Activated naive CD8-positive, alpha-beta T cell treated with anti-CD3 and anti-CD28 coated beads for 36 hours (primary cell): ENCODE results near the gene BLOC1S3. TPM values are rescaled to one million over a fixed set of nuclear protein-coding genes. Genes with fewer than 3 reads are reported as not detected.

ENCODE experiments used
- DNase-seq: peaks from one replicate; pipeline ENCODE4 v3.0.0; 2021
- H3K27ac Mint-ChIP-seq: one replicate; pipeline ENCODE4 v1.8.0; 2022; ENCODE audit warnings: mild to moderate bottlenecking, moderate library complexity, mixed read lengths
- H3K27me3 Mint-ChIP-seq: one replicate; pipeline ENCODE4 v1.8.0; 2022; ENCODE audit warnings: mild to moderate bottlenecking, mixed read lengths
- H3K36me3 Mint-ChIP-seq: one replicate; pipeline ENCODE4 v1.8.0; 2021; ENCODE audit warnings: mild to moderate bottlenecking, mixed read lengths
- H3K4me1 Mint-ChIP-seq: one replicate; pipeline ENCODE4 v1.8.0; 2021; ENCODE audit warnings: mixed read lengths
- H3K4me3 Mint-ChIP-seq: one replicate; pipeline ENCODE4 v1.8.0; 2022; ENCODE audit warnings: mild to moderate bottlenecking, moderate library complexity, mixed read lengths
- H3K9me3 Mint-ChIP-seq: one replicate; pipeline ENCODE4 v1.8.0; 2022; ENCODE audit warnings: mixed read lengths
- total RNA-seq, 2 experiments: library from RNA; stranded (reverse); gene quantifications; one replicate each; pipeline ENCODE4 v1.2.3, GENCODE V29; 2021

The BLOC1S3 gene
- total RNA-seq, 2 experiments from 2014 or later = 10.5 to 13.3 TPM

DNA sequence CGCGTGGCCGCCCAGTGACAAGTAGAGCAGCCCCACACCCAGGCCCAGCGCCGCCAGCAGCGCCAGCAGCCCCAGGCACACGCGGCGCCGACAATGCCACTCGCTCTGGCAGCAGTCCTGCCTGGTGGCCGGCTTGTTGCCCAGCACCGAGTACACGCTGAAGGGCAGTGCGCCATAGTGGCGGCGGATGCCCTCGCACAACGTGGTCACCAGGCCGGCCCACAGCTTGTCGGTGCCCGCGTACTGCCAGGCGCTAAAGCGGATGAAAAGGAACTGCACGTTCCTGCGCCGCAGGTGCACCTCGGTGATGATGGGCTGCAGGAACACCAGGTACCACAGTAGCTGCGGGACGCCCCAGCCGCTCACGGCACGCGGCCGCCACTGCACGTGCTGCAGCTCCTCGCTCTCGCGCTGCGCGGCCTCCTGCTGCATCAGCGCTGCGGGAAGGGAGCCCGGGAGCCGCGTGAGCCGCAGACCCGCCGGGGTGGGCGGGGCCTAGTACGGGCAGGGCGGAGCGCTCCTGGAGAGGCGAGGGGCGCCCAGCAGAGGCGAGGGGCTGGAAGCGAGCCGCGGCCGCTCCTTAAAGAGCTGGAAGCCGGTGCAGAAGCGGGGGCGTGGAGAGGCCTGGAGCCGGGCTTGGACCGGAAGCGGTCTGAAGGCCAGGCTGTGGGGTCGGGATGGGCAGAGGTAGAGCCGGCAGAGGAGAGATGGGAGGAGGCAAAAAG is 25.1 kb upstream of the BLOC1S3 start:
- no peaks in the 10 kb centered on the region for H3K9me3 Mint-ChIP-seq
- peaks cover 36% of the 10 kb centered on the region for H3K27me3 Mint-ChIP-seq
- H3K36me3 Mint-ChIP-seq = peaks cover 12% of the 10 kb centered on the region
- peaks cover 25% of the 10 kb centered on the region for H3K4me1 Mint-ChIP-seq
- H3K4me3 Mint-ChIP-seq = peak overlapping the region; percentile 47
- H3K27ac Mint-ChIP-seq = peak overlapping the region; percentile 34
- peak; percentile 55 for DNase-seq

DNA sequence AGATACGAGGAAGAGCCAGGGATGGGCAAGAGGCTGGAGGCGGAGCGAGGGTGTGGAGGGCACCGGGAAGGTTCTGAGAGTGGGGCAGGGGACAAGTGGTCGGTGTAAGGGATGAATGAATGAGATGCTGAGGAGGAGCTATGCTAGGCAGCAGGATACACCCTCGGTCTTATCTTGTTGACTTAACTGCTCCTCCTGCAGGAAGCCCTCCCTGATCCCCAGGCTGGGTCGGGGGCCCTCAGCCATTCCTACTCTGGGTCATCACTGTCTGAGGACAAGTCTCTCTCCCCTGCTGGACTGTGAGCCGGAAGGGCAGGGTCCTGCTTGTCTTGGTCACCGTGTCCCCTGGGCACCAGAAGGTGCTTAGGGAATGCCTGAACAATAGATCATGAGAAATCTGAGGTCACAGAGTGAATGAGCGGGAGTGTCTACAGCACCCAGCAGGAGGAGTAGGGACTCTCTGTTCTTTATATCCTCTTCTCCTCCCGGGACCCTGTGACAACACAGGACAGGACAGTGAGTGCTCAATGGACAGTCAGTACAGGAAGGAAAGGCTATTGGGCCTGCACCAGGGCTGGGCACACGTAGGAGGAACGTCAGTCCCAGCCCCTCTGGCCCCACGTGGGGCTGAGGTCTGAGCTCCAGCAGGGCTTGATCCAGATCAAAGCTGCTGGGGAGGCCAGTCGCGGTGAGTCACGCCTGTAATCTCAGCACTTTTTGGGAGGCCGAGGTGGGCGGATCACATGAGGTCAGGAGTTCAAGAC is 24.3 kb upstream of the BLOC1S3 start:
- no peak for DNase-seq
- Mint-ChIP-seq H3K27me3 (peaks cover 36% of the 10 kb centered on the region), H3K27ac (peak overlapping the region; percentile 34), H3K9me3 (no peaks in the 10 kb centered on the region), H3K4me1 (peaks cover 21% of the 10 kb centered on the region), H3K4me3 (peak overlapping the region; percentile 47), H3K36me3 (peaks cover 12% of the 10 kb centered on the region)

DNA sequence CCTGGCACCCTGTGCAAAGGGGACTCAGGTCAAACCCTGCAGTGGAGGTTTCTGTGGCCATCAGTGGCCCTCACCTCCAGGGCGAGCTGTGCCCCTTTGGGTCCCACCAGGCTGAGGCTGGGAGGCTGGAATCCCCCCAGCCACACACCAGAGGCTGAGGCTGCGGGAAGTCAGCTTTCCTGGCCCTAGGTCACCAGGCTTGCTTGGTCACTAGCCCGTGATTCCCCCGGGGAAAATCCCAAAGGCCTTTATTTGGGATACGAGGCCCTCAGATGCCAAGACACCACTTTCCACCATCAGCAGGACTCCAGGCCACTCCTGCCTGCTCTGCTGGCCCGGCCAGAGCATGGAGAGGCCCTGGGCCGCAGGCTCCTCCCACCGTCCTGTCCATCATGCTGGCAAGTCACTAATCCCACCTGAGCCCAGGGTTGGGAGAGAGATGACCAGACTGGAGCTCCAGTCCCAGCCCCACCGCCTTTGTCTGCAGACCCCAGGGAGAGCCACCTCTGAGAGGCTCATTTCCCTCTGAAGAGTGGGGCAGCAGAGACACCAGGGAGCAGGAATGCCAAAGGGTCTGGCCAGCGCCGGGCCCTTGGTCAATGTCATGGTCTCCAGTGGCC is 22.5 kb upstream of the BLOC1S3 start:
- no peaks in the 10 kb centered on the region for H3K9me3 Mint-ChIP-seq
- H3K4me3 Mint-ChIP-seq = no peak overlapping the region
- peaks cover 18% of the 10 kb centered on the region for H3K4me1 Mint-ChIP-seq
- no peak overlapping the region for H3K27ac Mint-ChIP-seq
- H3K27me3 Mint-ChIP-seq = peaks cover 36% of the 10 kb centered on the region
- H3K36me3 Mint-ChIP-seq = peaks cover 12% of the 10 kb centered on the region
- DNase-seq = no peak

DNA sequence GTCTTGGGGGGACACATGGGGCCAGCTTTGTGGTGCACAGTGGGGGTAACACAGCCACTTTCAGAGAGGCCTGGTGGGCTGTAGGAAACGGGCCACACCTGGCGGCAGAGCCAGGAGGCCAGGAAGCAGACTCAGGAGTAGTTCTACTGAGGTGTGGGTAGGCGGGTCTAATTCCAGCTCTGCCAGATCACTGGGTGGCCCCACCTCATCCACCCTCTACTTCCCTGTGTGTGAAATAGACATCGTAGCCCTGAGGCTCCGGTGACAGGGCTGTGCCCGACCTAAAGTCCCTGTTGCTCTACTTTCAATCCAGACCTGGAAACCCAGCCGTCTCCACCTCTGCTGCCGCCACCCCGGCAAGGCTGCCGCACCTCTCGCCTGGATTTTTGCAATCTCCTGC is 21.8 kb upstream of the BLOC1S3 start:
- peaks cover 14% of the 10 kb centered on the region for H3K4me1 Mint-ChIP-seq
- no peak overlapping the region for H3K27ac Mint-ChIP-seq
- peaks cover 7% of the 10 kb centered on the region for H3K36me3 Mint-ChIP-seq
- DNase-seq = no peak
- H3K4me3 Mint-ChIP-seq = no peak overlapping the region
- H3K9me3 Mint-ChIP-seq = no peaks in the 10 kb centered on the region
- peaks cover 32% of the 10 kb centered on the region for H3K27me3 Mint-ChIP-seq

DNA sequence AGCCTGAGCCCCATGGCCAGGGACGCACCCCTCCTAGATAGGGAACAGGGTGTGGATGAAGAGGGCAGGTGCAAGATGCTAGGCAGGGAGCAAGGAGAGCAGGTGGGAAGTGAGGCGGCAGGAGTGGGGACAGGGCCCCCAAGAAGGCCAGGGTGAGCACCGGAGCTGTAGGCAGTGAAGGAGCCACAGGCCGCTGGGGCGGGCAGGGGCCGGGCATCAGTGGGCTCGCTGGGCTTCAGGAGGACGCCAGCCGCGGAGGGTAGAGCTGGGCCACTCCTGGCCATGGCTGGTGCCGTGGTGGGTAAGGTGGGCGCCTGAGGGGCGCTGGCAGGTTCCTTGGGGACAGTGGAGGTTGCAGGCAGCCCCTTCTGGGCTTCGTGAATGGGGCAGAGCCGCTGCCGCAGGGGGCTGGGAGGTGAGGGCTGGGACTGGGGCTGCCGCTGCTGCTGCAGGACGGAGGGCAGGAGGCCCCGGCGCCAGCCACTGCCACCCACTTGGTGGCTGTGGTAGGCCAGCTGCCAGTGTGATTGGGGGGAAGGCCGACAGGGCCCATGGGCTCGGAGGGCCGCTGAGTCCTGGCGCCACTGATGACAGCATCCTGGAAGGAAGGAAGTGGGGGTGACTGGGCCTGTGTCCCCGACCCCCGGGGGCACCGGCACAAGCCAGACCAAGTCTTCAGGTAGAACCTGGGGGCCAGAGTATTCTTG is 19.9 kb upstream of the BLOC1S3 start:
- no peak overlapping the region for H3K27ac Mint-ChIP-seq
- DNase-seq = no peak
- peaks cover 2% of the 10 kb centered on the region for H3K36me3 Mint-ChIP-seq

DNA sequence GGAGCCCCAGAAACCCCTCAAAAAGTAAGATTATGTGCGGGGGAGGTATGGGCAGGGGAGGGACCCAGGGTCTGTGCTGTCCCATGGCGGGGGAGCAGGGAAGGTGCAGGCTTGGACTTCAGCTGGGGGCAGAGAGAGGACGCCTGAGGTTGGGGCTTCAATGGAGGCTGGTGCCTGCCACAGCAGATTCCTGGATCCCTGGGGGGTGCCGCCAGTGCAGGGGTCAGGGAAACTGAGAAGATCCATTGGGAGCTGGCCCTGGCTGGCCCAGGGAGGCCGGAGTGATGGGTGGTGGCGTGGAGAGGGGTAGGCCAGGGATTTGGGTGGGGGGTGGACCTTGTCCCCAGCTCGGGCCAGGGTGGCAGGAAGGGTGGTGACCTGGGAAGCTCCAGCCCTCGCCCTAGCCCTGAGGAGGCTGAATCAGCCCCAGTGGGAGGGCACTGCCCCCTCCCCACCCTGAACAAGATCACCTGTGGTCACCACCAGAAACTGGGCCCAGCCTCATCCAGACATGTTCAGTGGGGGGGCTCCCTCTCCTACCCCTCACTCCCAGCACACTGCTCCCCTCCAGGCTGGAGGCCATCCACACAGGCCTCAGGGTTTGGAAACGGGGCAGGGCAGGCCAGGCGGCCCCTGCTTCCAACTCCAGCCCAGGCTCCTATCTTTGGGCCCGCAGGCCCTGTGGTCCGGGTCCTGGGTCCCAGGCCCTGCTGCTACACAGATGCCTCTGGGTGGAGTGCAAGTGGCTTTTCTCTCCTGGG is 19.2 kb upstream of the BLOC1S3 start:
- Mint-ChIP-seq H3K36me3 (no peaks in the 10 kb centered on the region), H3K4me3 (no peak overlapping the region), H3K27ac (no peak overlapping the region), H3K9me3 (no peaks in the 10 kb centered on the region), H3K4me1 (peaks cover 10% of the 10 kb centered on the region), H3K27me3 (peaks cover 14% of the 10 kb centered on the region)
- no peak for DNase-seq

More for the DNA sequence above, 19.9 kb upstream of the BLOC1S3 start:
- Mint-ChIP-seq H3K4me1 (peaks cover 9% of the 10 kb centered on the region), H3K9me3 (no peaks in the 10 kb centered on the region), H3K27me3 (peaks cover 21% of the 10 kb centered on the region), H3K4me3 (no peak overlapping the region)

DNA sequence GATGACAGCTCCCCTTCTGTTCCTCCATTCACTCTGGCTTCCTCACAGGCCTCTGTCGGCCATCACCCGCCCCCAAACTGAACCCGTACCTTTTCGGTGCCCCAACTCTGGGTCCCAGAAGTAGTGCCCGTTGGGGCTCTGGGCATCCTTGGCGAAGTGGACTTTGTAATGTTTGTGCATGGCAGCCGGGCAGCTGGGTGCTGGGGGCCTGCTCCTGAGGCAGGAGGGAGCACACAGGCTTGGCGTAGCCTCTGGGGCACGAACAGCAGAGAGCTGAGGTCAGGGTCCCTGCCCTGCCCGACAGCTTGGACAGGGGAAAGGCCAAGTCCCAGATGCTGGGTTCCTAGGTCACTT is 18.6 kb upstream of the BLOC1S3 start:
- Mint-ChIP-seq H3K36me3 (no peaks in the 10 kb centered on the region), H3K4me1 (peaks cover 9% of the 10 kb centered on the region), H3K27ac (no peak overlapping the region), H3K4me3 (no peak overlapping the region), H3K27me3 (peaks cover 10% of the 10 kb centered on the region), H3K9me3 (no peaks in the 10 kb centered on the region)
- no peak for DNase-seq

DNA sequence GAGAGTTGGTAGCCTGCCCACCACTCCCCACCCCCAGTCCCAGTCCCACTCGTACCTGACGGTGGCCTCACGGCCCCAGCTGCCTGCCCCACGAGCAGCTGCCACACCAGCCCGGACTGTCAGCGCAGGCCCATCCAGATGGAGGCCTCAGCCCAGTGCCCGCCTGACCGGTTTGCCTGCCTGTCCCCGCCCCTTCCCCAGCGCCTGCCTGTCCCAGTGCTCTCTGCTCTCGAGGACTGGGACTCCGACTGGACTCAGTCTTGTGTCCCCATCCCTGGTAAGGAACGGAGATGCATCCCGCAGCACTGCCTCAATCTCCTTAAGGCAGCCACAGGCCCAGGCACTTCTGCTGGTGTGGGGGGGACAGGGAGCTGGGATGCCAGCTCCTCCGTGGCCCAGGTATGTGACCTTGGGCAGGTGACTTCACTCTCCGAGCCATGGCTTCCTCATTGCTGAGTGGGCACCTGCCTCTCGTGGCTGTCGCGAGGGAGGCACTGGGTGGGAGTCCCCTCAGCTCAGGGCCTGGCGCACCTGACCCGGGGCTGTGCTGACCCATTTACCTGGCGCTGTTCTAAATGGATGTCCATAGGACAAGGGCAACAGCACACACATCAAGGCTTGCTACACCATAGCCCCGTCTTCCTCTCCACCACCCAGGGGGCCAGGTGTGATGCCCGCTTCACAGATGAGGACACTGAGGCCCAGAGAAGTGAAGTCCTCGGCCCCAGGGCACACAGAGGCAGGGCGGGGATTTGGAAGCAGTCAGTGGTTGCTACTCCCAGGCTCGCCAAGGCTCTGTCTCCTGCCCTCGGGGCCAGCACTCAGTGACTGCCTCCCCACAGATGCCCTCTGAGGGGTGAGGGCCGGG is 17.5 kb upstream of the BLOC1S3 start, which contains the start of gene NKPD1:
Gene NKPD1, minus strand, starts transcription at position 113 of the 868 bp plus-strand sequence. CDS start 832 bp downstream, outside the sequence.
- H3K36me3 Mint-ChIP-seq = no peaks in the 10 kb centered on the region
- H3K27me3 Mint-ChIP-seq = peaks cover 3% of the 10 kb centered on the region
- H3K27ac Mint-ChIP-seq = no peak within 1 kb of the TSS
- DNase-seq = no peak
- H3K4me1 Mint-ChIP-seq = peaks cover 11% of the 10 kb centered on the region
- H3K4me3 Mint-ChIP-seq = no peak within 1 kb of the TSS
- H3K9me3 Mint-ChIP-seq = no peaks in the 10 kb centered on the region

DNA sequence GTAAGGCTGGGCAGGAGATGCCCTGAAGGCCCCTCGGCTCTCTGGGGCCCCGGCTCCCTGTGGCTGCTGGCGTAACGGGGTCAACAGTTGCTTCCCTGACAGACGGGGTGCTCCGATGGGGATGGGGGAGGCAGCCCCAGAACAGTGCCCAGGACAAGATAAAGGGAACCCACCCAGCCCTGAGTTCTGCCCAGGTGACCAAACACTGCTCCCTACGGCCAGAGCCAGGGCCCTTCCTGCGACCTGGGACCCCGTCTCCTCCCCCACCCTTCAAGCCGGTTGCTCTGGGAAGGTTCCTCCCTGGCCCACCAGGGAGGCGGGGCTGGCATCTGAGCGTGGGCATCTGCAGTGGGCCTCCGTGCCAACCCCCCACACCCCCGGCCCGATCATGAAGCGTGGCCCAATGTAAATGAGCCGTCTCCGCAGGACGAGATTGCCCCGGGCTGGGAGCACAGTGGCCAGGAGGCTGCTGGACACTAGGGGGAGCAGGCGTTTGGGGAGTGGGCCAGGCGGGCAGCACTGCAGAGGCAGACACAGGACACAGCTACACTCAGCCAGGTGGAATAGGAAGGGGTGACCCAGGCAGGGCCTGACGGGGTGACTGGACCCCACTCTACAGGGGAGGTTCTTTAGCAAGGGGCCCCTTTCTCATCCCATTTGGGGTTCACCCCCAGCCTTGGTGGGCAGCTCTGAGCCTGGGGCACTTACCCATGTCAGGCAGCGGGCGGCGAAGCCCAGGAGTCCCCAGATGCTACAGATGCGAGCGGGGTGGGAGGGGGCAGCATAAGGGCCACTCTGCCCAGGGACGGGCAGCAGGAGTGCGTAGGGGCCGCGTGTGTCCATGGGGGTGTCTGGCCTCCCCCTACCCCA is 16.6 kb upstream of the BLOC1S3 start:
- Mint-ChIP-seq H3K36me3 (no peaks in the 10 kb centered on the region), H3K27ac (no peak overlapping the region), H3K9me3 (no peaks in the 10 kb centered on the region), H3K27me3 (peaks cover 3% of the 10 kb centered on the region), H3K4me1 (peaks cover 12% of the 10 kb centered on the region), H3K4me3 (no peak overlapping the region)
- no peak for DNase-seq

DNA sequence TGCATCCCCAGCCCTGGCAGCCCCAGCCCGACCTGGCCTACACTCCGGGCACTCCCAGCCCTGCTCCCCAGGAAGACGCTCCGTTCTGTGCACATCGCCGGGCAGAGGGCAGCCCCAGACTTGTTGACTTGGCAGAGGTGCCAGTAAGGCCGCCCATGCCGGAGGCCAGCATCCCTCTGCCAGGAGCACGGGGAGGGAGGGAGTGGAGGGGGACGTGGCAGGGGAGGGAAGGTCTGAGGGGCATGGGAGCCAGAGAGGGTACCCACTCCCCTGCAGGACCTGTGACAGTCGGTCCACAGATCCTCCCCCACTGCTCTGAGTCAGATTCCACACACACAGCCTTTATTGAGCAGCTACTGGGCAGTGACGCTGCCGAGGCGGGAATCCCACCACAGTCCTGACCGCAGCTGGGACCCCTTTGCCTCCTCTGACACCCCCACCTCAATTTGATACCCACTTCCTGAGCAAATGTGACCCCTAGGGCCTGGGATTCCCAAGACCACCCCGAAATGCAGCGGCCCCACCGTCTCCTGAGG is 15.9 kb upstream of the BLOC1S3 start:
- Mint-ChIP-seq H3K27me3 (peaks cover 3% of the 10 kb centered on the region), H3K4me3 (no peak overlapping the region), H3K27ac (no peak overlapping the region), H3K36me3 (no peaks in the 10 kb centered on the region), H3K4me1 (peaks cover 14% of the 10 kb centered on the region), H3K9me3 (no peaks in the 10 kb centered on the region)
- DNase-seq = no peak

DNA sequence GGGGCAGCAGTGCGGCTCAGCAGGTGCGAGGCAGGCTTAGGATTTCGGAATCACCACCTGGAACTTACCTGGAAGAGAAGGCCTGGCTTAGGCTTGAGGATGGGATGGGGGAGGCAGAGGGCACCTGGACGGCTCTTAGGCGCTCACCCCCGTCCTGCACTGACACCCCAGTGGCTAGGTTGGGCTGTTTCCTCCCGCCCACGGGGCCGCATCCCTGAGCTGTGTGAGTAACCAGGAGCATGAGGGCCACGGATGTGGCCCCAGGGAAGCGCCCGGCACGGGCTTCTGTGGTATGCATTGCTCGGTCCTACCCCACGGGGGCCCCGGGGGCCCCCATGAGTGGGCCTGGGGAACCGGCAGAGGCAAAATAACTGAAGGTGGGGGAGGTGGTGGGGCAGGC is 15.4 kb upstream of the BLOC1S3 start:
- Mint-ChIP-seq H3K9me3 (no peaks in the 10 kb centered on the region), H3K36me3 (no peaks in the 10 kb centered on the region), H3K27ac (no peak overlapping the region), H3K4me3 (no peak overlapping the region), H3K27me3 (peaks cover under 1% of the 10 kb centered on the region), H3K4me1 (peaks cover 14% of the 10 kb centered on the region)
- DNase-seq = no peak

DNA sequence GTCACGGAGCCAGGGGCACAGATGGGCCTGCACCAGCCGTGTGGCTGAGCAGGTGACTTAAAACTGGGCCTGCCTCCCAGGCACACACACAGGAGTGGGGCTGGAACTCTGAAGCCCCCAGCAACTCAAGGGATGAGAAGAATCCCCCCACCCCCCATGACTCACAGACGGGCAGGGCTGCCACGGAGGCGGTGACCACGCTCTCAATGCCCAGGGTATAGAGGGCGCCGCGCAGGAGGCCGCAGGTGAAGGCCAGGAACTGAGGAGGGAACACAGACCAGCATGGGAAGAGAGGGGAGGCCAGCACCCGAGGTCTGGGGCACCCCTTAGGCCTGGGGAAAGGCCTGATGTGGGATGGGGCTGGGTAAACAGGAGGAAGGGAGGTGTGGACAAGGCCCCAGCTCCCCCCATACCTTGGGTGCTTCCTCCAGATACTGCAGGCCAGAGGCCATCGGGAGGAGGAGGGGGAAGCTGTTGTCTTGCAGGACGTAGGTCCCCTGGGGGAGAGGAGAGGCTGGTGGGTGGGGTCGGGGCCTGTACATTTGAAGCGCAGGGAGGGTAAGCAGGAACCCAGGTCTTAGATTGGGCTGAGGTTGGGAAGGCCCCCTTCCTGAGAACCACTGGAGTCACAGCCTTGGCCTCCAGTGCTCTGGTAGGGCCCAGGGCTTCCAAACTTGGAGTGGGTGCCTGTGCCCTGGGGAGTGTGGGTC is 14.7 kb upstream of the BLOC1S3 start:
- Mint-ChIP-seq H3K9me3 (no peaks in the 10 kb centered on the region), H3K4me3 (no peak overlapping the region)

More for the DNA sequence above, 14.7 kb upstream of the BLOC1S3 start:
- no peaks in the 10 kb centered on the region for H3K36me3 Mint-ChIP-seq
- peaks cover 14% of the 10 kb centered on the region for H3K4me1 Mint-ChIP-seq
- no peak for DNase-seq
- H3K27me3 Mint-ChIP-seq = no peaks in the 10 kb centered on the region
- H3K27ac Mint-ChIP-seq = peak overlapping the region; percentile 66
